Body of pancreas (tissue), 4 donors: Measurements from ENCODE around the gene AKTIP.
A peak's percentile ranks its signal among the peaks of the same experiment; 100 is the strongest.

Experiments
- CTCF ChIP-seq, 7 experiments: fragments of 450-650 bp in 4 of 7; fragments of 200-600 bp in 3 of 7; sonication (generic) in 3 of 7; IDR thresholded peaks; one replicate each; pipeline ENCODE4 v1.5.1; 2016 to 2019; ENCODE audit warnings: antibody characterized with exemption in 7 of 7
- POLR2A ChIP-seq, 3 donors: fragments of 450-650 bp; IDR thresholded peaks; one replicate each; pipeline ENCODE4 v1.6.1; 2016; ENCODE audit warnings: antibody characterized with exemption in 3 of 3, mild to moderate bottlenecking in 2 of 3

DNA sequence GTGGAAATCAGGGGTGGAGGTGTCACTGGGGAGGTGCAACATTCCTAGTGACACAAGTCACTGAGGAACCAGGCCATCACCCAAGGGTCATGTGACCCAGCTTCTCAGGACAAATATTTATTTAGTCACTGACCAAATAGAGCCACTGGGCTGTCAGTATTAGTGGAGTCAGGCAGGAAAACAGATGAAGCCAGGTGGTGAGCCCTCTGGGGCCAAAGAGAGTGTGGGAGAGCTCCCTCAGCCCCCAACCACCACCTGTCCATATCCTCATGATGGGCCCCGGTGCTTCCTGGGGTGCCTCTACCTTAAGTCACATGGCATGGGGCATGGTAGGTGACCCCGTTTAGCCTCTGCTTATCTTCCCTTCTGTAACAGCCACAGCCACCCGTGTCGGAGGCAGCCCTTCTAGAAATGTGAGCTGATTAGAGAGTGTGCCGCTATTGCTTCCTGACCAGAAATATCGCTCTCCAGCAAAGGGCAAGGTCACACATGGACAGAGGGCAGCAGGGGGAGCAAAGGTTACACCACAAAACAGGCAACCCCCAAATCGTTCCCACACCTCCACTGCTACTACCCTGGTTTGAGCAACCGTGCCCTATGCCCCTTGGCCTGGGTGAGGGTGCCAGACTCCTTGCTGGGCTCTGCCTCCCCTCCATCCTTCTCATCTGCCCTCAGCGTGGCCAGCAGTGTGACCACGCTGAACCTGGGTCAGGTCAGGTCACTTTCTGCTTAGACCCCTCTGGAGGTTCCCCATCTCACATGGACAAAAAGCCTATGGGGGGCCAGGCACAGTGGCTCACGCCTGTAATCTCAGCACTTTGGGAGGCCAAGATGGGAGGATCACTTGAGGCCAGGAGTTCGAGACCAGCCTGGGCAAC, 8.6 kb upstream of the AKTIP start:
- TF ChIP-seq CTCF (IDR thresholded peaks at IDR 0.05) (peak in 4 of 7 experiments; percentile 17 to 47 (median 25)), POLR2A (IDR thresholded peaks at IDR 0.05) (peak in 2 of 3 donors; percentile 43 to 53)
